GM12878 (cell line): ENCODE data around the gene LRP1B. TPM values are rescaled to one million over a fixed set of nuclear protein-coding genes. Genes with fewer than 3 reads are reported as not detected.

Experiments
- ATAC-seq: fragments of 200-7000 bp; cut with Tn5 transposase; 3 replicates; pipeline ENCODE4 v1.9.1; 2020; ENCODE audit warnings: mild to moderate bottlenecking, moderate library complexity
- BruUV-seq: library from RNA; stranded (reverse); fragments of 400-500 nt; replicated peaks from 2 replicates; lab custom pipeline; 2021; lab: Mats Ljungman, UMichigan
- CTCF ChIA-PET: fragments of 300-600 bp; sonication (Branson Sonifier 250); formaldehyde crosslinking; extraction: SDS; loops from one replicate; lab custom pipeline; 2021; ENCODE audit warnings: inconsistent platforms; lab: Yijun Ruan, JAX
- POLR2A ChIA-PET: fragments of 350-600 bp; formaldehyde crosslinking; extraction: SDS; loops from one replicate; lab custom pipeline; 2021; ENCODE audit warnings: inconsistent platforms; lab: Charles Lee
- RAD21 ChIA-PET: fragments of 300-600 bp; sonication (Branson Sonifier 250); formaldehyde crosslinking; loops from one replicate; lab custom pipeline; 2023; ENCODE audit warnings: antibody characterized with exemption; ENCODE audit not compliant: unreplicated experiment; lab: Charles Lee
- SMC1A ChIA-PET: fragments of 300-600 bp; sonication (Branson Sonifier 250); formaldehyde crosslinking; loops from one replicate; lab custom pipeline; 2023; ENCODE audit not compliant: unreplicated experiment, uncharacterized antibody; lab: Charles Lee
- DNase-seq: peaks from one replicate; pipeline ENCODE4 v3.0.0-alpha.2; 2011; ENCODE audit warnings: low read depth, low spot score
- FAIRE-seq: peaks from 3 replicates; lab custom pipeline; 2011; peaks lifted over from hg19 to GRCh38; lab: Jason Lieb, UNC
- H2AFZ ChIP-seq: 2 replicates; pipeline ENCODE4 v1.6.0; 2011; ENCODE audit warnings: low read depth, low read length, control low read depth; ENCODE audit not compliant: control insufficient read depth
- H3K27ac ChIP-seq: 2 replicates; pipeline ENCODE4 v1.5.1; 2011; ENCODE audit warnings: control low read depth; ENCODE audit not compliant: control insufficient read depth, insufficient read depth
- H3K27me3 ChIP-seq, 2 experiments: replicated peaks in 1 of 2; 2 replicates each; pipeline versions ENCODE4 v1.6.0 to v1.6.1; 2011; ENCODE audit warnings: low read length in 1 of 2; ENCODE audit not compliant: control insufficient read depth in 2 of 2, insufficient read depth in 2 of 2
- H3K36me3 ChIP-seq, 2 experiments: 2 replicates each; pipeline ENCODE4 v1.5.1; 2011; ENCODE audit warnings: low read length in 1 of 2; ENCODE audit not compliant: control insufficient read depth in 2 of 2, insufficient read depth in 2 of 2
- H3K4me1 ChIP-seq: 2 replicates; pipeline ENCODE4 v1.6.1; 2011; ENCODE audit warnings: mild to moderate bottlenecking, low read length, moderate library complexity, mixed read lengths; ENCODE audit not compliant: control insufficient read depth, insufficient read depth
- H3K4me2 ChIP-seq: 2 replicates; pipeline ENCODE4 v1.6.0; 2011; ENCODE audit warnings: control low read depth; ENCODE audit not compliant: control insufficient read depth, insufficient read depth
- H3K4me3 ChIP-seq: fragments of 200-600 bp; sonication (generic); 2 replicates; pipeline ENCODE4 v1.5.1; 2016
- H3K79me2 ChIP-seq: 2 replicates; pipeline ENCODE4 v1.6.0; 2011; ENCODE audit warnings: low read length; ENCODE audit not compliant: control insufficient read depth, insufficient read depth
- H3K9ac ChIP-seq: 2 replicates; pipeline ENCODE4 v1.8.0; 2011; ENCODE audit warnings: low read length, control low read depth, mixed read lengths; ENCODE audit not compliant: control insufficient read depth, insufficient read depth
- H3K9me3 ChIP-seq: replicated peaks from 3 replicates; pipeline ENCODE4 v1.5.1; 2011; ENCODE audit warnings: mild to moderate bottlenecking, low read length; ENCODE audit not compliant: control insufficient read depth, insufficient read depth
- H4K20me1 ChIP-seq: 2 replicates; pipeline ENCODE4 v1.6.0; 2011; ENCODE audit not compliant: control insufficient read depth, insufficient read depth
- ATF7 ChIP-seq: fragments of 450-650 bp; IDR thresholded peaks from 2 replicates; pipeline ENCODE4 v1.6.1; 2016; ENCODE audit warnings: low read depth, mild to moderate bottlenecking
- NKRF ChIP-seq: fragments of 450-650 bp; conservative IDR thresholded peaks from 2 replicates; pipeline ENCODE4 v1.6.1; 2017; ENCODE audit warnings: mild to moderate bottlenecking, moderate library complexity
- NR2C1 ChIP-seq: fragments of 450-650 bp; IDR thresholded peaks from 2 replicates; pipeline ENCODE4 v1.6.1; 2017; ENCODE audit warnings: antibody characterized with exemption, mild to moderate bottlenecking, moderate library complexity
- NRF1 ChIP-seq: conservative IDR thresholded peaks from 2 replicates; pipeline ENCODE4 v1.6.1; 2011; ENCODE audit warnings: mild to moderate bottlenecking, low read depth, low read length, improper control_type of control experiment
- STAT1 ChIP-seq: fragments of 450-650 bp; conservative IDR thresholded peaks from 2 replicates; pipeline ENCODE4 v1.6.1; 2014; ENCODE audit warnings: antibody characterized with exemption, mild to moderate bottlenecking
- ZBED1 ChIP-seq: IDR thresholded peaks from 2 replicates; pipeline ENCODE4 v1.6.1; 2016; ENCODE audit warnings: borderline replicate concordance
- ZNF384 ChIP-seq: IDR thresholded peaks from 2 replicates; pipeline ENCODE4 v1.6.1; 2012; ENCODE audit warnings: low read depth, mild to moderate bottlenecking, low read length, improper control_type of control experiment, borderline replicate concordance
- ZZZ3 ChIP-seq: IDR thresholded peaks from 2 replicates; pipeline ENCODE4 v1.6.1; 2011; ENCODE audit warnings: low read depth; ENCODE audit not compliant: control insufficient read depth, insufficient read length
- WGBS: methylation state at CpG from one replicate; pipeline ENCODE4 v1.1.6; 2016; ENCODE audit warnings: low lambda C conversion rate; ENCODE audit not compliant: insufficient replicate concordance, insufficient coverage; ENCODE audit errors: missing lambda C conversion rate; 5-methylcytosine and 5-hydroxymethylcytosine counted together
- in situ Hi-C: fragments of 300-500 bp; cut with MboI; formaldehyde crosslinking; loops from 9 replicates; pipeline ENCODE4 v1.14.3; 2018; ENCODE audit warnings: mixed read lengths
- intact Hi-C: fragments of 100-400 bp; cut with micrococcal nuclease; formaldehyde crosslinking; loops from one replicate; pipeline ENCODE4 v1.14.2; 2022; ENCODE audit not compliant: unreplicated experiment
- polyA plus RNA-seq, 11 experiments: library from polyadenylated mRNA; depleted of rRNA in 4 of 11; unstranded in 6 of 11; stranded (reverse) in 5 of 11; fragments of >200 nt; fragmentation: Nextera tagmentation in 4 of 11; fragmentation: Illumina TruSeq in 1 of 11; extraction: Ambion mirVana in 4 of 11; extraction: Trizol in 1 of 11; gene quantifications; 1 replicate in 1 of 11; 2 replicates in 10 of 11; pipeline versions ENCODE4 v1.2.1 to v1.2.3, GENCODE V29; 2011 to 2016; ENCODE audit warnings: inconsistent platforms in 2 of 11, missing spikeins in 2 of 11, low read depth in 1 of 11
- total RNA-seq, 4 experiments: library from RNA; depleted of rRNA in 3 of 4; stranded (reverse); fragments of >200 nt in 3 of 4; fragmentation: Illumina TruSeq in 1 of 4; extraction: Trizol in 1 of 4; gene quantifications; 2 replicates each; pipeline versions ENCODE4 v1.2.1 to v1.2.3, GENCODE V29; 2013 to 2021
- TF ChIP-seq, protein P1 (sequence below): IDR thresholded peaks from 2 replicates; pipeline ENCODE4 v1.6.1; 2011; ENCODE audit warnings: mild to moderate bottlenecking, low read depth, low read length, moderate library complexity; ENCODE audit not compliant: insufficient replicate concordance
- TF ChIP-seq, protein P2 (sequence below): IDR thresholded peaks from 2 replicates; pipeline ENCODE4 v1.6.1; 2012; ENCODE audit warnings: low read depth, low read length, improper control_type of control experiment
- TF ChIP-seq, protein P3 (sequence below): fragments of 450-650 bp; IDR thresholded peaks from 2 replicates; pipeline ENCODE4 v1.6.1; 2016; ENCODE audit warnings: mild to moderate bottlenecking

The LRP1B gene
- total and polyA plus RNA-seq, 10 of the 15 experiments (the other 5 are each of a cell fraction or from before 2014, with no cell fraction given): under 0.01 to 0.06 (median 0.03) TPM; not detected in 5

DNA sequence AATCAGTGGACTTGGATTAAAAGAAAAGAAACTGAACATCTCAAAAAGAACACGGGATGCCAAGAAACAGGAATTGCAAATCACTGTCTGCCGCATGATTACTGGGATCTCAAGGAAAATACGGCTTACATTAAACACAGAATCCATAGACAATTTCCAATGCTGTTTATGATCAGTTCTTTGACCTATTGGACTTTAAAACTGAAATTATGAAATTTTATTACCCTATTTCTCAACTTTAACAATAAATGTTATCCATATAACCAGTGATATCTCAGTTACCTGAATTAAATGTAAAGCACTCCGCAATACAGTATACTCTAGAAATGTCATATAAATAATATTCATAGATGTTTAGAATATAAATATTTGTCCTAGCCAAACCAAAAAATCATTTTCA lies 1793.8 kb downstream of the LRP1B start:
- intact Hi-C loops (no loop called here), in situ Hi-C loops (no loop called here)
- SMC1A ChIA-PET: no interaction called here
- Histone ChIP-seq H3K4me2 (no peak overlapping the region), H3K36me3 (no peaks in the 10 kb centered on the region)
- TF ChIP-seq ZZZ3 (no peak), NRF1 (no peak)
- TF ChIP-seq, protein P1, sequence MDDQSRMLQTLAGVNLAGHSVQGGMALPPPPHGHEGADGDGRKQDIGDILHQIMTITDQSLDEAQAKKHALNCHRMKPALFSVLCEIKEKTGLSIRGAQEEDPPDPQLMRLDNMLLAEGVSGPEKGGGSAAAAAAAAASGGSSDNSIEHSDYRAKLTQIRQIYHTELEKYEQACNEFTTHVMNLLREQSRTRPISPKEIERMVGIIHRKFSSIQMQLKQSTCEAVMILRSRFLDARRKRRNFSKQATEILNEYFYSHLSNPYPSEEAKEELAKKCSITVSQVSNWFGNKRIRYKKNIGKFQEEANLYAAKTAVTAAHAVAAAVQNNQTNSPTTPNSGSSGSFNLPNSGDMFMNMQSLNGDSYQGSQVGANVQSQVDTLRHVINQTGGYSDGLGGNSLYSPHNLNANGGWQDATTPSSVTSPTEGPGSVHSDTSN: no peak
- TF ChIP-seq, all 136 proteins: peak for 0
- DNase-seq (no peak), ATAC-seq (no peak), FAIRE-seq (no peak)
- Histone ChIP-seq H4K20me1 (no peaks in the 10 kb centered on the region), H3K9ac (no peak overlapping the region), H3K79me2 (no peaks in the 10 kb centered on the region), H2AFZ (no peak overlapping the region), H3K9me3 (no peaks in the 10 kb centered on the region), H3K4me3 (no peak overlapping the region), H3K27me3 (no peaks in the 10 kb centered on the region), H3K27ac (no peak overlapping the region), H3K4me1 (no peaks in the 10 kb centered on the region)
- POLR2A ChIA-PET: no interaction called here
- CTCF ChIA-PET: no interaction called here
- 65% methylated on average over 4 of the region's 4 CpGs for WGBS
- BruUV-seq: no TSS peak
- RAD21 ChIA-PET: no interaction called here

GRCh38 chr2:140316345-140316744 lies 1814.5 kb downstream of the LRP1B start:
- no peak overlapping the region for H3K4me3 ChIP-seq
- H3K27me3 ChIP-seq: no peaks in the 10 kb centered on the region
- H3K9ac ChIP-seq: no peak overlapping the region
- no peak overlapping the region for H2AFZ ChIP-seq
- intact Hi-C loops: no loop called here
- ATAC-seq (no peak), DNase-seq (no peak), FAIRE-seq (no peak)
- CTCF ChIA-PET: no interaction called here
- RAD21 ChIA-PET: no interaction called here
- BruUV-seq: no TSS peak
- no peak overlapping the region for H3K27ac ChIP-seq
- H3K4me2 ChIP-seq: no peak overlapping the region
- in situ Hi-C loops: no loop called here
- SMC1A ChIA-PET: no interaction called here
- POLR2A ChIA-PET: no interaction called here
- no peaks in the 10 kb centered on the region for H3K9me3 ChIP-seq
- H3K79me2 ChIP-seq: no peaks in the 10 kb centered on the region
- 42% methylated on average over 3 of the region's 3 CpGs for WGBS
- H4K20me1 ChIP-seq: no peaks in the 10 kb centered on the region
- no peaks in the 10 kb centered on the region for H3K36me3 ChIP-seq
- TF ChIP-seq ZBED1: no peak
- TF ChIP-seq ZNF384: no peak
- TF ChIP-seq NR2C1: no peak
- TF ChIP-seq ATF7: no peak
- no peak for TF ChIP-seq NKRF
- TF ChIP-seq, protein P2, sequence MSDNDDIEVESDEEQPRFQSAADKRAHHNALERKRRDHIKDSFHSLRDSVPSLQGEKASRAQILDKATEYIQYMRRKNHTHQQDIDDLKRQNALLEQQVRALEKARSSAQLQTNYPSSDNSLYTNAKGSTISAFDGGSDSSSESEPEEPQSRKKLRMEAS: no peak
- TF ChIP-seq, protein P3, sequence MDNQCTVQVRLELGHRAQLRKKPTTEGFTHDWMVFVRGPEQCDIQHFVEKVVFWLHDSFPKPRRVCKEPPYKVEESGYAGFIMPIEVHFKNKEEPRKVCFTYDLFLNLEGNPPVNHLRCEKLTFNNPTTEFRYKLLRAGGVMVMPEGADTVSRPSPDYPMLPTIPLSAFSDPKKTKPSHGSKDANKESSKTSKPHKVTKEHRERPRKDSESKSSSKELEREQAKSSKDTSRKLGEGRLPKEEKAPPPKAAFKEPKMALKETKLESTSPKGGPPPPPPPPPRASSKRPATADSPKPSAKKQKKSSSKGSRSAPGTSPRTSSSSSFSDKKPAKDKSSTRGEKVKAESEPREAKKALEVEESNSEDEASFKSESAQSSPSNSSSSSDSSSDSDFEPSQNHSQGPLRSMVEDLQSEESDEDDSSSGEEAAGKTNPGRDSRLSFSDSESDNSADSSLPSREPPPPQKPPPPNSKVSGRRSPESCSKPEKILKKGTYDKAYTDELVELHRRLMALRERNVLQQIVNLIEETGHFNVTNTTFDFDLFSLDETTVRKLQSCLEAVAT: no peak
- no peak for TF ChIP-seq STAT1
- H3K4me1 ChIP-seq: no peaks in the 10 kb centered on the region
